Testis (tissue), 2 donors: ENCODE results near the gene FKBP2.

ENCODE experiments used
- CTCF ChIP-seq, 3 experiments: fragments of 450-650 bp in 2 of 3; fragments of 200-600 bp in 1 of 3; sonication (generic) in 1 of 3; IDR thresholded peaks; one replicate each; pipeline ENCODE4 v1.5.1; 2016 to 2019; ENCODE audit warnings: antibody characterized with exemption in 3 of 3, mild to moderate bottlenecking in 2 of 3, moderate library complexity in 1 of 3
- POLR2A ChIP-seq: fragments of 450-650 bp; IDR thresholded peaks from one replicate; pipeline ENCODE4 v1.6.1; 2017; ENCODE audit warnings: antibody characterized with exemption, mild to moderate bottlenecking, moderate library complexity

- TF ChIP-seq POLR2A: no peak
- no peak for TF ChIP-seq CTCF (IDR thresholded peaks at IDR 0.05)
Observed at GRCh38 chr11:64281957-64282770, 41.3 kb downstream of the FKBP2 start.
